22Rv1 (cell line): ENCODE data around the gene ZBTB6.

Experiments used
- ZFX ChIP-seq: fragments of 450-650 bp; IDR thresholded peaks from 2 replicates; pipeline ENCODE4 v1.6.1; 2017; ENCODE audit warnings: antibody characterized with exemption, borderline replicate concordance
- TF ChIP-seq, protein P1 (sequence below): fragments of 450-650 bp; IDR thresholded peaks from 2 replicates; pipeline ENCODE4 v1.5.1; 2017; ENCODE audit warnings: mild to moderate bottlenecking

DNA sequence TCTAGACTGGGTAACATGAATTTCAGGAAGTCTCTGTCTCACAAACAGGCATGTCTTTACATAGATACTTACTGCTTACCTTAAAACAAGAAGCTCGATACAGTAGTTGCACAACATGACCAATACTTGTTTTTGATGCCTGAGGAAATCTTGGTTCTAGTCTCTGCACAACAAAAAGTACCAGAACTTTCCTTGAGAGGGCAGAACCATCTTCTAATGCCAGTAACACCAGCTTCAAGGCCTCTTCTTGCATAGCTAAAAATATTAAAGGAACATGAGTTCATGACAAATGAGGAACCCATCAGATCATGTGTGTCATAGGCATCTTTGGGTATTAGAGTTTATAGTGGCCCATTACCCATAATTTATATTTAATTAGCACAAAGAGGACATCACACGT, 30.0 kb downstream of the ZBTB6 start:
- TF ChIP-seq, protein P1, sequence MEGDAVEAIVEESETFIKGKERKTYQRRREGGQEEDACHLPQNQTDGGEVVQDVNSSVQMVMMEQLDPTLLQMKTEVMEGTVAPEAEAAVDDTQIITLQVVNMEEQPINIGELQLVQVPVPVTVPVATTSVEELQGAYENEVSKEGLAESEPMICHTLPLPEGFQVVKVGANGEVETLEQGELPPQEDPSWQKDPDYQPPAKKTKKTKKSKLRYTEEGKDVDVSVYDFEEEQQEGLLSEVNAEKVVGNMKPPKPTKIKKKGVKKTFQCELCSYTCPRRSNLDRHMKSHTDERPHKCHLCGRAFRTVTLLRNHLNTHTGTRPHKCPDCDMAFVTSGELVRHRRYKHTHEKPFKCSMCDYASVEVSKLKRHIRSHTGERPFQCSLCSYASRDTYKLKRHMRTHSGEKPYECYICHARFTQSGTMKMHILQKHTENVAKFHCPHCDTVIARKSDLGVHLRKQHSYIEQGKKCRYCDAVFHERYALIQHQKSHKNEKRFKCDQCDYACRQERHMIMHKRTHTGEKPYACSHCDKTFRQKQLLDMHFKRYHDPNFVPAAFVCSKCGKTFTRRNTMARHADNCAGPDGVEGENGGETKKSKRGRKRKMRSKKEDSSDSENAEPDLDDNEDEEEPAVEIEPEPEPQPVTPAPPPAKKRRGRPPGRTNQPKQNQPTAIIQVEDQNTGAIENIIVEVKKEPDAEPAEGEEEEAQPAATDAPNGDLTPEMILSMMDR: no peak
- TF ChIP-seq ZFX: no peak
